Keratinocyte (primary cell): ENCODE data around the gene LPAR3.

Experiments used
- EZH2 ChIP-seq: IDR thresholded peaks from one replicate; pipeline ENCODE4 v1.6.1; 2012; ENCODE audit warnings: inconsistent platforms, mild to moderate bottlenecking, low read length, moderate library complexity
- TF ChIP-seq, protein P1 (sequence below), 3 experiments: IDR thresholded peaks in 1 of 3; conservative IDR thresholded peaks in 1 of 3; optimal IDR thresholded peaks in 1 of 3; 2 replicates in 2 of 3; 3 replicates in 1 of 3; pipeline versions ENCODE3 to v1.5.1; 2011; ENCODE audit warnings: low read length in 3 of 3, mild to moderate bottlenecking in 3 of 3, moderate library complexity in 2 of 3, control low read depth in 1 of 3, inconsistent platforms in 1 of 3; ENCODE audit not compliant: insufficient read depth in 2 of 3; ENCODE audit errors: extremely low read depth in 1 of 3

DNA sequence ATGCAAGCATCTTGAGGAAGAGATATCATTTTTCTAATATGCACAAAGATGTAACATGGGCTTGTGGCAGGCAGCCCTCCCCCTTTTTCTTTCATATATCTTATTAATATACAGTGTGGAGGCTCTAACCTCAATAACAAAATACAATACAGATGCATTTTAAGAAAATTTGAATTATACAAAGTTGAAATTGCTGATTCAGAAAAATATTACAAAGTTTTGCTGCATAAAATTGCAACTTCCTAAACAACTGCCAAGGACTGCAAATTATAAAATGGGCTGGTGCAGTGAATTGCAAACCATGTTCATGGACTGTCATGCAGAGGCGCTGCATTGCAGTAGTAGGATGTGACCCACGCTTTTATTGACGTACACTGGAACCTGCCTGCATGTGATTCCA is 84.0 kb downstream of the LPAR3 start:
- TF ChIP-seq, protein P1, sequence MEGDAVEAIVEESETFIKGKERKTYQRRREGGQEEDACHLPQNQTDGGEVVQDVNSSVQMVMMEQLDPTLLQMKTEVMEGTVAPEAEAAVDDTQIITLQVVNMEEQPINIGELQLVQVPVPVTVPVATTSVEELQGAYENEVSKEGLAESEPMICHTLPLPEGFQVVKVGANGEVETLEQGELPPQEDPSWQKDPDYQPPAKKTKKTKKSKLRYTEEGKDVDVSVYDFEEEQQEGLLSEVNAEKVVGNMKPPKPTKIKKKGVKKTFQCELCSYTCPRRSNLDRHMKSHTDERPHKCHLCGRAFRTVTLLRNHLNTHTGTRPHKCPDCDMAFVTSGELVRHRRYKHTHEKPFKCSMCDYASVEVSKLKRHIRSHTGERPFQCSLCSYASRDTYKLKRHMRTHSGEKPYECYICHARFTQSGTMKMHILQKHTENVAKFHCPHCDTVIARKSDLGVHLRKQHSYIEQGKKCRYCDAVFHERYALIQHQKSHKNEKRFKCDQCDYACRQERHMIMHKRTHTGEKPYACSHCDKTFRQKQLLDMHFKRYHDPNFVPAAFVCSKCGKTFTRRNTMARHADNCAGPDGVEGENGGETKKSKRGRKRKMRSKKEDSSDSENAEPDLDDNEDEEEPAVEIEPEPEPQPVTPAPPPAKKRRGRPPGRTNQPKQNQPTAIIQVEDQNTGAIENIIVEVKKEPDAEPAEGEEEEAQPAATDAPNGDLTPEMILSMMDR (optimal IDR thresholded peaks at IDR 0.05 in 1 of 3, IDR thresholded peaks at IDR 0.05 in 1 of 3, conservative IDR thresholded peaks at IDR 0.05 in 1 of 3; ENCODE audit: extremely low read depth in 1 of 3, insufficient read depth in 2 of 3, low read length in 3 of 3) = no peak
- no peak for TF ChIP-seq EZH2
